Caco-2 (cell line): ENCODE measurements around the gene R3HDM2. TPM values are rescaled to one million over a fixed set of nuclear protein-coding genes. Genes with fewer than 3 reads are reported as not detected.
A peak's percentile ranks its signal among the peaks of the same experiment; 100 is the strongest.

Experiments
- BruUV-seq: library from RNA; stranded (reverse); fragments of 400-500 nt; replicated peaks from 2 replicates; lab custom pipeline; 2021; lab: Mats Ljungman, UMichigan
- CTCF ChIA-PET: fragments of 300-600 bp; sonication (Branson Sonifier 250); formaldehyde crosslinking; loops from one replicate; lab custom pipeline; 2022; ENCODE audit warnings: antibody characterized with exemption; lab: Charles Lee
- POLR2A ChIA-PET: fragments of 300-600 bp; sonication (Branson Sonifier 250); formaldehyde crosslinking; loops from one replicate; lab custom pipeline; 2022; ENCODE audit warnings: antibody characterized with exemption; lab: Charles Lee
- DNase-seq, 2 experiments: peaks; one replicate each; pipeline versions ENCODE4 v3.0.0 to v3.0.0-alpha.2; 2020 to 2022
- H3K27me3 ChIP-seq: replicated peaks from 2 replicates; pipeline ENCODE4 v1.6.0; 2011; ENCODE audit warnings: low read length; ENCODE audit not compliant: control insufficient read depth, insufficient read depth
- H3K36me3 ChIP-seq: 2 replicates; pipeline ENCODE4 v1.5.1; 2011; ENCODE audit warnings: low read length; ENCODE audit not compliant: control insufficient read depth, insufficient read depth
- H3K4me1 ChIP-seq: fragments of 250-450 bp; sonication (Bioruptor Pico); 2 replicates; pipeline ENCODE4 v1.5.1; 2020; ENCODE audit warnings: mild to moderate bottlenecking
- H3K4me3 ChIP-seq: 2 replicates; pipeline ENCODE4 v1.5.1; 2011; ENCODE audit warnings: low read depth, mild to moderate bottlenecking, control low read depth, low read length
- H3K9me3 ChIP-seq: fragments of 250-450 bp; sonication (Bioruptor Pico); 2 replicates; pipeline ENCODE4 v1.5.1; 2020; ENCODE audit warnings: mild to moderate bottlenecking, moderate library complexity
- H3K27ac Mint-ChIP-seq: one replicate; pipeline ENCODE4 v1.8.0; 2022; ENCODE audit warnings: mixed read lengths; ENCODE audit not compliant: unreplicated experiment
- H3K27me3 Mint-ChIP-seq: one replicate; pipeline ENCODE4 v1.8.0; 2022; ENCODE audit warnings: mixed read lengths; ENCODE audit not compliant: insufficient read depth, unreplicated experiment
- H3K36me3 Mint-ChIP-seq: one replicate; pipeline ENCODE4 v1.8.0; 2022; ENCODE audit warnings: mild to moderate bottlenecking, mixed read lengths; ENCODE audit not compliant: insufficient read depth, unreplicated experiment
- H3K4me1 Mint-ChIP-seq: one replicate; pipeline ENCODE4 v1.8.0; 2022; ENCODE audit warnings: low read depth, mixed read lengths; ENCODE audit not compliant: unreplicated experiment
- H3K4me3 Mint-ChIP-seq: one replicate; pipeline ENCODE4 v1.8.0; 2022; ENCODE audit warnings: mild to moderate bottlenecking, moderate library complexity, mixed read lengths; ENCODE audit not compliant: unreplicated experiment
- H3K9me3 Mint-ChIP-seq: one replicate; pipeline ENCODE4 v1.8.0; 2022; ENCODE audit warnings: mixed read lengths; ENCODE audit not compliant: unreplicated experiment
- intact Hi-C: fragments of 100-400 bp; cut with micrococcal nuclease; formaldehyde crosslinking; loops from one replicate; pipeline ENCODE4 v1.10.0; 2022; ENCODE audit not compliant: unreplicated experiment
- total RNA-seq: library from RNA; stranded (reverse); gene quantifications from 2 replicates; pipeline ENCODE4 v1.2.3, GENCODE V29; 2022
- TF ChIP-seq, protein P1 (sequence below), 2 experiments: fragments of 200-600 bp in 1 of 2; IDR thresholded peaks; 1 replicate in 1 of 2; 2 replicates in 1 of 2; pipeline versions ENCODE4 v1.5.1 to v1.8.0; 2011 to 2022; ENCODE audit warnings: antibody characterized with exemption in 1 of 2, control low read depth in 1 of 2, inconsistent platforms in 1 of 2, low read depth in 1 of 2, low read length in 1 of 2, mild to moderate bottlenecking in 1 of 2, moderate library complexity in 1 of 2; ENCODE audit not compliant: insufficient read depth in 1 of 2, severe bottlenecking in 1 of 2, unreplicated experiment in 1 of 2

Gene R3HDM2
- total RNA-seq, 1 experiment from 2014 or later, result 33.7 TPM

DNA sequence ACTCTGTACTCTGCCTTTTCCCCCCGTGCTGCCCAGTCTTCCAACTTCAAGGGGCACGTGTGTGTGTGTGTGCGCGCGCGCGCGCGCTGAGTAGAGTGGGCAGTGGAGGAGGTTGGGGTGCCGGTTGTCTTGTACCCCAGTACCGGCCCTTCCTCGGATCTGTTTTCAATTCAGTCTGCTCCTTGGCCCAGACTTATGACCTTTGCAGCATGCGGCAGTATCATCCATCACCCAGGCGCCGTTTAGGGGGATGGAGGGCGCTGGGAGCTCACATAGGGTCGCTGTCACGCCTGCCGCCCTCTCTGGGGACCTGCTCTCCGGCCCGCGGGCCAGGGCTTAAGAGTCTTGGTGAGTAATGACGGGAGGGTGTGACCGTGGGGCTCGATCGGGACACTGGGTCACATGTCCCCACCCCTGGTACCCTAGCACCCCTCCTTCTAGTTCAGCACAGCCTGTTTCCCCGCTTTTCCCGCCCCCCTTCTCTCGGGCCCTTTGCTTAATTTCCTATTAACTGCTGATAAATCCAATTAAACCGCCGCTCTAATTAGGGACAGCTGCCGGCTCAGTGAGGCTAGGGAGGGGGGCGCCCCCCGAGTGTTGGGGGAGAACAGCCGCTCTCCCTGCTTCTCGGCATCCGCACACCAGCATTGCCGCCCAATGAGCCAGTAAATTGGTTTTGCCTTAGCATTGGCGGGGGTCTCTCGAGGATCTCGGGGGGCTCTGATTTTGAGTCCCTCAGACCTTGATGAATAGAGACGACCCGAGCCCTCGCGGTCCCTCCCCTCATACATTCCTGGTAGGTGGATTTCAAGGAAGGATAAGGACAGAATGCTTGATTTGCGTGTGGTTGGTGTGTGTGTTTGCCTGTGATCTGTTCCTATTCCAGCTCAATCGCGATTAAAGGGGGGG lies 189.2 kb downstream of the R3HDM2 start:
- ChIA-PET CTCF (interaction anchor here (0.5 to 6.4 kb wide), 6 partner anchors 12 to 127 kb away, joined by 3 to 80 read pairs (median 10); partner anchors contain the start of gene SHMT2), POLR2A (interaction anchor here (1.8 kb wide), 1 partner anchor 12 kb away, joined by 16 read pairs; the partner anchor contains the start of gene SHMT2)
- H3K36me3 ChIP-seq, result no peaks in the 10 kb centered on the region
- H3K27me3 Mint-ChIP-seq, result peaks cover 7% of the 10 kb centered on the region
- H3K36me3 Mint-ChIP-seq, result peaks cover 49% of the 10 kb centered on the region
- peaks cover 9% of the 10 kb centered on the region for H3K27me3 ChIP-seq
- H3K9me3 ChIP-seq, result no peaks in the 10 kb centered on the region
- peaks cover 19% of the 10 kb centered on the region for H3K4me1 ChIP-seq
- TF ChIP-seq, protein P1, sequence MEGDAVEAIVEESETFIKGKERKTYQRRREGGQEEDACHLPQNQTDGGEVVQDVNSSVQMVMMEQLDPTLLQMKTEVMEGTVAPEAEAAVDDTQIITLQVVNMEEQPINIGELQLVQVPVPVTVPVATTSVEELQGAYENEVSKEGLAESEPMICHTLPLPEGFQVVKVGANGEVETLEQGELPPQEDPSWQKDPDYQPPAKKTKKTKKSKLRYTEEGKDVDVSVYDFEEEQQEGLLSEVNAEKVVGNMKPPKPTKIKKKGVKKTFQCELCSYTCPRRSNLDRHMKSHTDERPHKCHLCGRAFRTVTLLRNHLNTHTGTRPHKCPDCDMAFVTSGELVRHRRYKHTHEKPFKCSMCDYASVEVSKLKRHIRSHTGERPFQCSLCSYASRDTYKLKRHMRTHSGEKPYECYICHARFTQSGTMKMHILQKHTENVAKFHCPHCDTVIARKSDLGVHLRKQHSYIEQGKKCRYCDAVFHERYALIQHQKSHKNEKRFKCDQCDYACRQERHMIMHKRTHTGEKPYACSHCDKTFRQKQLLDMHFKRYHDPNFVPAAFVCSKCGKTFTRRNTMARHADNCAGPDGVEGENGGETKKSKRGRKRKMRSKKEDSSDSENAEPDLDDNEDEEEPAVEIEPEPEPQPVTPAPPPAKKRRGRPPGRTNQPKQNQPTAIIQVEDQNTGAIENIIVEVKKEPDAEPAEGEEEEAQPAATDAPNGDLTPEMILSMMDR (IDR thresholded peaks at IDR 0.05; ENCODE audit: insufficient read depth in 1 of 2, low read depth in 1 of 2, low read length in 1 of 2, severe bottlenecking in 1 of 2, unreplicated experiment in 1 of 2), result no peak
- peak overlapping the region; percentile 74 for H3K4me3 Mint-ChIP-seq
- H3K4me1 Mint-ChIP-seq, result peaks cover 43% of the 10 kb centered on the region
- no peak for DNase-seq
- intact Hi-C loops, result no loop called here
- H3K9me3 Mint-ChIP-seq, result no peaks in the 10 kb centered on the region
- H3K4me3 ChIP-seq, result no peak overlapping the region
- BruUV-seq, result no TSS peak
- no peak overlapping the region for H3K27ac Mint-ChIP-seq

DNA sequence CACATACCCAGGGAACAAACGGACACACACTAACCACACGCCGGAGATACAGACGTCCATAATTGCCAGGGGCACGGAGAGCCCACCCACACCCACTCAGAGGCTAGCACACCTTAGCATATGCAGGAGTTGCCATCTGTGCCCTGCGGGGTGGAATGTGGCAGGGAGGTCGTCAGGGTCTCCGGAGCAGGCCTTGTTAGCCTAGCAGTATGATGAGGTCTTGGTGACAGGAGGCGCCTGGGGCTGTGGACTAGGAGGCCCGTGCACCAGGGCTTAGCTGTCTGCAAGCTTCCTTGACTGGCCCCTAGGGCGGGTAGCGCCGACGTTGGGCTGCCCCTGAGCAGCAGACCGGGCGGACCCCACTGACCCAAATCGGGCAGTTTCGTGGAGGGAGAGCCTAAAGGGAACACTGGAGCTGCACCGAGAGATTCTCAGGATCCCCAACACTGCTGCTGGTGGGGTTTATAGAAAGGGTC lies 189.9 kb downstream of the R3HDM2 start:
- TF ChIP-seq, protein P1 (IDR thresholded peaks at IDR 0.05; ENCODE audit: insufficient read depth in 1 of 2, low read depth in 1 of 2, low read length in 1 of 2, severe bottlenecking in 1 of 2, unreplicated experiment in 1 of 2), result no peak
- no TSS peak for BruUV-seq
- Mint-ChIP-seq H3K27ac (peak overlapping the region; percentile 44), H3K27me3 (peaks cover 7% of the 10 kb centered on the region), H3K4me3 (peak overlapping the region; percentile 79), H3K36me3 (peaks cover 56% of the 10 kb centered on the region), H3K9me3 (no peaks in the 10 kb centered on the region), H3K4me1 (peaks cover 43% of the 10 kb centered on the region)
- ChIA-PET CTCF (interaction anchor here (0.5 to 6.4 kb wide), 5 partner anchors 11 to 212 kb away, joined by 3 to 80 read pairs (median 4); partner anchors contain the start of gene SHMT2), POLR2A (interaction anchor here (0.5 to 3.3 kb wide), 2 partner anchors 11 to 214 kb away, joined by 5 to 36 read pairs; partner anchors contain the start of genes INHBE and SHMT2)
- H3K4me1 ChIP-seq, result peaks cover 19% of the 10 kb centered on the region
- H3K36me3 ChIP-seq, result no peaks in the 10 kb centered on the region
- intact Hi-C loops, result no loop called here
- peak overlapping the region; percentile 35 for H3K4me3 ChIP-seq
- H3K27me3 ChIP-seq, result peaks cover 9% of the 10 kb centered on the region
- H3K9me3 ChIP-seq, result no peaks in the 10 kb centered on the region
- peak in 1 of 2 experiments; percentile 47 for DNase-seq
